ENCODE measurements around the gene OR10A6. TPM values are rescaled to one million over a fixed set of nuclear protein-coding genes. Genes with fewer than 3 reads are reported as not detected.

The OR10A6 gene
- total RNA-seq, 8 experiments from 2014 or later: 0.04 to 1.2 (median 0.46) TPM; not detected in 3

GRCh38 chr11:7955191-7955590 is 24.1 kb upstream of the OR10A6 start:
- in situ Hi-C loops (cut with MboI; ENCODE audit: low pct_unique_long_range_greater_than_20kb in 2 of 9, low sequenced_read_pairs in 9 of 9, unreplicated experiment in 9 of 9): no loop called here
- WGBS, 10 experiments: 8 to 100% (median 83%) methylated on average over 1 of the region's 1 CpG; no CpG with 5 or more reads in 1 of the 10 experiments
- ATAC-seq (replicated peaks in 6 of 8): no peak
- no peak overlapping the region for H3K4me3 ChIP-seq
- no peak overlapping the region for H3K27ac ChIP-seq
- H3K4me1 ChIP-seq (replicated peaks in 1 of 2): no peaks in the 10 kb centered on the region

- WGBS, 10 experiments: 0 to 100% (median 73%) methylated on average over 1 of the region's 1 CpG
- Histone ChIP-seq H3K4me3 (no peak overlapping the region), H3K27ac (no peak overlapping the region), H3K4me1 (replicated peaks in 1 of 2) (no peaks in the 10 kb centered on the region)
- in situ Hi-C loops (cut with MboI; ENCODE audit: low pct_unique_long_range_greater_than_20kb in 2 of 9, low sequenced_read_pairs in 9 of 9, unreplicated experiment in 9 of 9): no loop called here
- no peak for ATAC-seq (replicated peaks in 6 of 8)
These were observed 18.9 kb upstream of the OR10A6 start for GRCh38 chr11:7949934-7950333.

- Histone ChIP-seq H3K4me1 (replicated peaks in 1 of 2) (no peaks in the 10 kb centered on the region), H3K4me3 (no peak overlapping the region), H3K27ac (no peak overlapping the region)
- 5 to 78% (median 62%) methylated on average over 2 of the region's 2 CpGs for WGBS, 10 experiments
- no peak for ATAC-seq (replicated peaks in 6 of 8)
- in situ Hi-C loops (cut with MboI; ENCODE audit: low pct_unique_long_range_greater_than_20kb in 2 of 9, low sequenced_read_pairs in 9 of 9, unreplicated experiment in 9 of 9): no loop called here
These were observed 13.1 kb upstream of the OR10A6 start for GRCh38 chr11:7944123-7944522.

- Histone ChIP-seq H3K27ac (no peak within 1 kb of the TSS), H3K4me1 (replicated peaks in 1 of 2) (no peaks in the 10 kb centered on the region), H3K4me3 (no peak within 1 kb of the TSS)
- ATAC-seq (replicated peaks in 6 of 8): no peak
- 21 to 100% (median 93%) methylated on average over 1 to 2 of the region's 2 CpGs; no CpG with 5 or more reads in 5 of the 10 experiments for WGBS, 10 experiments
- in situ Hi-C loops (cut with MboI; ENCODE audit: low pct_unique_long_range_greater_than_20kb in 2 of 9, low sequenced_read_pairs in 9 of 9, unreplicated experiment in 9 of 9): no loop called here
These were observed 10.5 kb upstream of the OR10A6 start, which contains the start of gene OR10A3 for GRCh38 chr11:7941608-7942007. Gene OR10A3, minus strand, starts transcription at chr11:7941708. Its CDS starts 2,188 bp downstream, at chr11:7939520.

GRCh38 chr11:7941146-7941545 is 10.1 kb upstream of the OR10A6 start:
- no peak overlapping the region for H3K4me3 ChIP-seq
- in situ Hi-C loops (cut with MboI; ENCODE audit: low pct_unique_long_range_greater_than_20kb in 2 of 9, low sequenced_read_pairs in 9 of 9, unreplicated experiment in 9 of 9): no loop called here
- 6 to 86% (median 36%) methylated on average over 2 to 5 of the region's 5 CpGs for WGBS, 10 experiments
- H3K4me1 ChIP-seq (replicated peaks in 1 of 2): no peaks in the 10 kb centered on the region
- no peak overlapping the region for H3K27ac ChIP-seq
- ATAC-seq (replicated peaks in 6 of 8): no peak

- no peak for ATAC-seq (replicated peaks in 6 of 8)
- H3K4me1 ChIP-seq (replicated peaks in 1 of 2): no peaks in the 10 kb centered on the region
- 0 to 75% (median 67%) methylated on average over 1 of the region's 1 CpG; no CpG with 5 or more reads in 5 of the 10 experiments for WGBS, 10 experiments
- no peak overlapping the region for H3K27ac ChIP-seq
- in situ Hi-C loops (cut with MboI; ENCODE audit: low pct_unique_long_range_greater_than_20kb in 2 of 9, low sequenced_read_pairs in 9 of 9, unreplicated experiment in 9 of 9): no loop called here
- no peak overlapping the region for H3K4me3 ChIP-seq
These were observed 5.5 kb upstream of the OR10A6 start for GRCh38 chr11:7936615-7937014.

GRCh38 chr11:7927635-7928034 is 3.4 kb downstream of the OR10A6 start:
- H3K4me1 ChIP-seq (replicated peaks in 1 of 2): no peaks in the 10 kb centered on the region

GRCh38 chr11:7924536-7924935 is 6.5 kb downstream of the OR10A6 start:
- Histone ChIP-seq H3K4me1 (replicated peaks in 1 of 2) (no peaks in the 10 kb centered on the region), H3K4me3 (no peak overlapping the region), H3K27ac (no peak overlapping the region)
- no peak for ATAC-seq (replicated peaks in 6 of 8)
- in situ Hi-C loops (cut with MboI; ENCODE audit: low pct_unique_long_range_greater_than_20kb in 2 of 9, low sequenced_read_pairs in 9 of 9, unreplicated experiment in 9 of 9): no loop called here
- WGBS, 10 experiments: 60 to 100% (median 93%) methylated on average over 1 to 2 of the region's 2 CpGs; no CpG with 5 or more reads in 1 of the 10 experiments

More at GRCh38 chr11:7927635-7928034, 3.4 kb downstream of the OR10A6 start:
- no peak overlapping the region for H3K27ac ChIP-seq
- in situ Hi-C loops (cut with MboI; ENCODE audit: low pct_unique_long_range_greater_than_20kb in 2 of 9, low sequenced_read_pairs in 9 of 9, unreplicated experiment in 9 of 9): no loop called here
- 0 to 94% (median 71%) methylated on average over 1 to 6 of the region's 6 CpGs for WGBS, 10 experiments
- ATAC-seq (replicated peaks in 6 of 8): no peak
- H3K4me3 ChIP-seq: no peak overlapping the region

- WGBS, 10 experiments: 0 to 100% (median 79%) methylated on average over 1 to 2 of the region's 2 CpGs; no CpG with 5 or more reads in 1 of the 10 experiments
- no peak overlapping the region for H3K27ac ChIP-seq
- H3K4me3 ChIP-seq: no peak overlapping the region
- in situ Hi-C loops (cut with MboI; ENCODE audit: low pct_unique_long_range_greater_than_20kb in 2 of 9, low sequenced_read_pairs in 9 of 9, unreplicated experiment in 9 of 9): no loop called here
- ATAC-seq (replicated peaks in 6 of 8): no peak
- H3K4me1 ChIP-seq (replicated peaks in 1 of 2): no peaks in the 10 kb centered on the region
These were observed 12.9 kb downstream of the OR10A6 start for GRCh38 chr11:7918141-7918540.

- Histone ChIP-seq H3K27ac (no peak overlapping the region), H3K4me3 (no peak overlapping the region), H3K4me1 (replicated peaks in 1 of 2) (no peaks in the 10 kb centered on the region)
- peak in 1 of 8 experiments; percentile 16 for ATAC-seq (replicated peaks in 6 of 8)
- in situ Hi-C loops (cut with MboI; ENCODE audit: low pct_unique_long_range_greater_than_20kb in 2 of 9, low sequenced_read_pairs in 9 of 9, unreplicated experiment in 9 of 9): no loop called here
These were observed 20.1 kb downstream of the OR10A6 start for GRCh38 chr11:7911011-7911410.

GRCh38 chr11:7910286-7910788 is 20.7 kb downstream of the OR10A6 start:
- ATAC-seq (replicated peaks in 6 of 8): peak in 3 of 8 experiments; percentile 71 to 83 (median 79)
- WGBS, 10 experiments: 0 to 67% (median 16%) methylated on average over 1 to 2 of the region's 2 CpGs; no CpG with 5 or more reads in 2 of the 10 experiments
- no peak overlapping the region for H3K4me3 ChIP-seq
- H3K27ac ChIP-seq: no peak overlapping the region
- in situ Hi-C loops (cut with MboI; ENCODE audit: low pct_unique_long_range_greater_than_20kb in 2 of 9, low sequenced_read_pairs in 9 of 9, unreplicated experiment in 9 of 9): no loop called here
- no peaks in the 10 kb centered on the region for H3K4me1 ChIP-seq (replicated peaks in 1 of 2)

- Histone ChIP-seq H3K4me1 (replicated peaks in 1 of 2) (no peaks in the 10 kb centered on the region), H3K4me3 (no peak overlapping the region), H3K27ac (no peak overlapping the region)
- in situ Hi-C loops (cut with MboI; ENCODE audit: low pct_unique_long_range_greater_than_20kb in 2 of 9, low sequenced_read_pairs in 9 of 9, unreplicated experiment in 9 of 9): no loop called here
- 0 to 100% (median 45%) methylated on average over 1 to 2 of the region's 2 CpGs; no CpG with 5 or more reads in 2 of the 10 experiments for WGBS, 10 experiments
- ATAC-seq (replicated peaks in 6 of 8): peak in 3 of 8 experiments; percentile 64 to 88 (median 73)
These were observed 21.3 kb downstream of the OR10A6 start for GRCh38 chr11:7909585-7910285.

- 0 to 63% (median 40%) methylated on average over 1 to 3 of the region's 3 CpGs for WGBS, 10 experiments
- ATAC-seq (replicated peaks in 6 of 8): no peak
- Histone ChIP-seq H3K4me1 (replicated peaks in 1 of 2) (no peaks in the 10 kb centered on the region), H3K4me3 (no peak overlapping the region), H3K27ac (no peak overlapping the region)
- in situ Hi-C loops (cut with MboI; ENCODE audit: low pct_unique_long_range_greater_than_20kb in 2 of 9, low sequenced_read_pairs in 9 of 9, unreplicated experiment in 9 of 9): no loop called here
These were observed 23.9 kb downstream of the OR10A6 start for GRCh38 chr11:7907121-7907520.

- 17 to 80% (median 57%) methylated on average over 1 to 4 of the region's 4 CpGs; no CpG with 5 or more reads in 6 of the 10 experiments for WGBS, 10 experiments
- Histone ChIP-seq H3K4me3 (no peak overlapping the region), H3K27ac (no peak overlapping the region), H3K4me1 (replicated peaks in 1 of 2) (no peaks in the 10 kb centered on the region)
- peak in 3 of 8 experiments; percentile 42 to 49 (median 44) for ATAC-seq (replicated peaks in 6 of 8)
- in situ Hi-C loops (cut with MboI; ENCODE audit: low pct_unique_long_range_greater_than_20kb in 2 of 9, low sequenced_read_pairs in 9 of 9, unreplicated experiment in 9 of 9): no loop called here
These were observed 24.6 kb downstream of the OR10A6 start for GRCh38 chr11:7906481-7906880.
